ENCODE results near the gene ARHGEF35.

The ARHGEF35 gene

DNA sequence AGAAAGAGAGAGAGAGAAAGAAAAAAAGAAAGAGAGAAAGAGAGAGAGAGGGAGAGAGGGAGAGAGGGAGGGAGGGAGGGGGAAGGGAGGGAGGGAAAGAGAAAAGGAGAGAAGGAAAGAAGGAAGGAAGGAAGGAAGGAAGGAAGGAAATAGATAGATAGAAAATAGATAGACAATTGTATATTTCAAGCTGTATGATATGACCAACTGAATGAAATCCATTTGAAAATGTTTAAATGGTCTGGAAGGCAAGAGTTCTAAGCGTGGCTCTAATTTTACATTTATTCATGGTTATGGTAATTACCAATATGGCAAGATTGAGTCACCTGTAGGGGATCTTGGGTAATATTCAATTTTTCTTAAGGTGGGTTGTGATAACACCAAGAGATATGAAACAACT is 36.8 kb downstream of the ARHGEF35 start:
- ChIA-PET POLR2A (no interaction called here), CTCF (no interaction called here)
- no peak for DNase-seq (ENCODE audit: low read depth, low spot score)
- no peak overlapping the region for H3K4me3 ChIP-seq (ENCODE audit: low read depth, low read length)
- TF ChIP-seq, protein P1, sequence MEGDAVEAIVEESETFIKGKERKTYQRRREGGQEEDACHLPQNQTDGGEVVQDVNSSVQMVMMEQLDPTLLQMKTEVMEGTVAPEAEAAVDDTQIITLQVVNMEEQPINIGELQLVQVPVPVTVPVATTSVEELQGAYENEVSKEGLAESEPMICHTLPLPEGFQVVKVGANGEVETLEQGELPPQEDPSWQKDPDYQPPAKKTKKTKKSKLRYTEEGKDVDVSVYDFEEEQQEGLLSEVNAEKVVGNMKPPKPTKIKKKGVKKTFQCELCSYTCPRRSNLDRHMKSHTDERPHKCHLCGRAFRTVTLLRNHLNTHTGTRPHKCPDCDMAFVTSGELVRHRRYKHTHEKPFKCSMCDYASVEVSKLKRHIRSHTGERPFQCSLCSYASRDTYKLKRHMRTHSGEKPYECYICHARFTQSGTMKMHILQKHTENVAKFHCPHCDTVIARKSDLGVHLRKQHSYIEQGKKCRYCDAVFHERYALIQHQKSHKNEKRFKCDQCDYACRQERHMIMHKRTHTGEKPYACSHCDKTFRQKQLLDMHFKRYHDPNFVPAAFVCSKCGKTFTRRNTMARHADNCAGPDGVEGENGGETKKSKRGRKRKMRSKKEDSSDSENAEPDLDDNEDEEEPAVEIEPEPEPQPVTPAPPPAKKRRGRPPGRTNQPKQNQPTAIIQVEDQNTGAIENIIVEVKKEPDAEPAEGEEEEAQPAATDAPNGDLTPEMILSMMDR (IDR thresholded peaks at IDR 0.05; ENCODE audit: insufficient read depth, low read length, missing control alignments), result no peak

DNA sequence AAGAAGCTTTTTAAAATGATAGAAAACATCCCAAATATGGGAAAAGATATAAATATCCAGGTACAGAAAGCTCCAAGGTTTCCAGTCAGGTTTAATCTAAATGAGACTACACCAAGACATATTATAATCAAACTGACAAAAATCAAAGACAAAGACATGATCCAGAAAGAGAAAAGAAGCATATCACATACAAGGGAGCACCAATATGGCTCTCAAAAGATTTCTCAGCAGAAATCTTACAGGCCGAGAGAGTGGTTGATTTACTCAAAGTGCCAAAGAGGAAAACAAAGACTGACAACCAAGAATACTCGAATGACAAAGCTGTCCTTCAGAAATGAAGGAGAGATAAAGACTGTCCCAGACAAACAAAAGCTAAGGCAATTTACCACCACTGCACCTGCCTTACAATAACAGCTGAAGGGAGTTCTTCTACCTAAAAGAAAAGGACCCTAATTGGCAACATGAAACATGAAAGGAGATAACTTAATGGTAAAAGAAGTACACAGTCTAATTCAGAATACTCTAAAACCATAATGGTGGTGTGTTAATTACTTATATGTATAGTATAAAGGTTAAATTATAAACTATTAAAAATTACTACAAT is 47.3 kb downstream of the ARHGEF35 start:
- ChIA-PET POLR2A (no interaction called here), CTCF (interaction anchor here (1.4 kb wide), 1 partner anchor 20 kb away, joined by 3 read pairs; no protein-coding TSS in a partner anchor)
- TF ChIP-seq, protein P1 (IDR thresholded peaks at IDR 0.05; ENCODE audit: insufficient read depth, low read length, missing control alignments), result no peak
- DNase-seq (ENCODE audit: low read depth, low spot score), result no peak
- no peak overlapping the region for H3K4me3 ChIP-seq (ENCODE audit: low read depth, low read length)

DNA sequence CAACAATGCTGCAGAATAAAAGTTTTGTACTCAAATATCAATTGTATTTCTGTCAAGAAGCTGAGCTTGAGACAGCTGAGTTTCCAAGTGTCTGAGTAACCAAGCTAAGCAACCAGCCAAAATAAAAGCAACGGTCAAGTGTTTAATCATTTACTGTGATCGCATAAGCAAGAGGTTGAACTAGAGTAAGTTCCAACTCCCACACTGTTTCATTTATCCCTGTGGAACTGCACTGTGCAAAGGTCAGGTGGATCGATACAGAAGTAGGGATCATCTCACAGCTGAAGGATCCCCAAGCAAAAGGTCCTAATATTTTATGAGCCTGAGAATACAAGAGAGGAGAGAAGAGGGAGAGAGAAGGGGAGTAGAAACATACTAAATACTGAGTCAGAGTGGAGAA is 51.2 kb downstream of the ARHGEF35 start:
- ChIA-PET CTCF (no interaction called here), POLR2A (no interaction called here)
- TF ChIP-seq, protein P1 (IDR thresholded peaks at IDR 0.05; ENCODE audit: insufficient read depth, low read length, missing control alignments), result no peak

DNA sequence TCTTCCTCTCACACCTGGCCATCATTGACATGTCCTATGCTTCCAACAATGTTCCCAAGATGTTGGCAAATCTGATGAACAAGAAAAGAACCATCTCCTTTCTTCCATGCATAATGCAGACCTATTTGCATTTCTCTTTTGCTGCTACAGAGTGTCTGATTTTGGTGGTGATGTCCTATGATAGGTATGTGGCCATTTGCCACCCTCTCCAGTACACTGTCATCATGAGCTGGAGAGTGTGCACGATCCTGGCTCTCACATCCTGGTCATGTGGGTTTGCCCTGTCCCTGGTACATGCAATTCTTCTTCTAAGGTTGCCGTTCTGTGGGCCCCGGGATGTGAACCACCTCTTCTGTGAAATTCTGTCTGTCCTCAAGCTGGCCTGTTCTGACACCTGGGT is 53.4 kb downstream of the ARHGEF35 start:
- TF ChIP-seq, protein P1 (IDR thresholded peaks at IDR 0.05; ENCODE audit: insufficient read depth, low read length, missing control alignments), result no peak
- ChIA-PET POLR2A (no interaction called here), CTCF (interaction anchor here (1.6 kb wide), 1 partner anchor 14 kb away, joined by 5 read pairs; no protein-coding TSS in a partner anchor)
- no peak overlapping the region for H3K4me3 ChIP-seq (ENCODE audit: low read depth, low read length)
- DNase-seq (ENCODE audit: low read depth, low spot score), result no peak

More for the DNA sequence above, 51.2 kb downstream of the ARHGEF35 start:
- H3K4me3 ChIP-seq (ENCODE audit: low read depth, low read length), result no peak overlapping the region
- no peak for DNase-seq (ENCODE audit: low read depth, low spot score)

DNA sequence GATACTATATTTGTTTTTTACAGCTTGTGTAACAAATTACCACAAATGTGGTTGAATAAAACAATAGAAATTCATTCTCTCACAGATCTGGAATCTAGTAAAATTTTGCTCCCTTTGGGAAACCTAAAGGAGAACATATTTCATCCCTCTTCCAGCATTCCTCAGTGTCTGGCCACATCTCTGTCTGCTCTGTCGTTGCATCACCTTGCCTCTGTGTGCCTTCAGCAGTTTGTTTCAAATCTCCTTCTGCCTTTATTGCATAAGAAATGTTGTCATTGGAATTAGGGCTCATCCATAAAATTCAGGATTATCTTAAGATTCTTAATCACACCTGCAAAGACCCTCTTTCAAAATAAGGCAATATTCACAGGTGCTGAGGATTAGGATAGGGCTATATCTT is 58.1 kb downstream of the ARHGEF35 start:
- POLR2A ChIA-PET, result no interaction called here
- DNase-seq (ENCODE audit: low read depth, low spot score), result no peak
- TF ChIP-seq, protein P1 (IDR thresholded peaks at IDR 0.05; ENCODE audit: insufficient read depth, low read length, missing control alignments), result no peak
- CTCF ChIA-PET, result interaction anchor here (1.4 kb wide), 1 partner anchor 10 kb away, joined by 5 read pairs; no protein-coding TSS in a partner anchor
- H3K4me3 ChIP-seq (ENCODE audit: low read depth, low read length), result no peak overlapping the region

Data from AG04449 (cell line).